Tibial nerve (tissue), 4 donors: Measurements from ENCODE around the gene GGT7. TPM values are rescaled to one million over a fixed set of nuclear protein-coding genes. Genes with fewer than 3 reads are reported as not detected.
"Not testable (repeated sequence)": the region's sequence is repeated elsewhere in the genome, so short reads cannot be mapped to it uniquely, and the experiment has no call there.

Experiments used
- DNase-seq, 2 donors: peaks; one replicate each; pipeline ENCODE4 v3.0.0-alpha.2; 2019; ENCODE audit warnings: low spot score in 2 of 2
- H3K27ac ChIP-seq, 4 donors: fragments of 200-600 bp; sonication (generic) in 3 of 4; one replicate each; pipeline ENCODE4 v1.5.1; 2017 to 2019; ENCODE audit warnings: mild to moderate bottlenecking in 1 of 4
- H3K27me3 ChIP-seq, 2 donors: fragments of 200-600 bp; sonication (generic) in 1 of 2; one replicate each; pipeline versions ENCODE4 v1.5.1 to v1.6.0; 2017 to 2019
- H3K36me3 ChIP-seq, 3 donors: fragments of 200-600 bp; sonication (generic); one replicate each; pipeline ENCODE4 v1.5.1; 2018 to 2019
- H3K4me1 ChIP-seq, 4 donors: fragments of 200-600 bp; sonication (generic) in 3 of 4; one replicate each; pipeline ENCODE4 v1.5.1; 2017 to 2019
- H3K4me3 ChIP-seq, 4 donors: fragments of 200-600 bp; sonication (generic) in 3 of 4; one replicate each; pipeline ENCODE4 v1.5.1; 2017 to 2019; ENCODE audit warnings: mild to moderate bottlenecking in 1 of 4, moderate library complexity in 1 of 4
- H3K9me3 ChIP-seq, 4 donors: fragments of 200-600 bp; sonication (generic) in 3 of 4; one replicate each; pipeline ENCODE4 v1.5.1; 2017 to 2019
- EP300 ChIP-seq, 2 donors: sonication (generic); formaldehyde crosslinking; IDR thresholded peaks; one replicate each; pipeline ENCODE4 v1.6.1; 2017; ENCODE audit warnings: antibody characterized with exemption in 2 of 2, mild to moderate bottlenecking in 1 of 2
- POLR2A ChIP-seq, 2 donors: fragments of 450-650 bp; IDR thresholded peaks; one replicate each; pipeline ENCODE4 v1.6.1; 2017; ENCODE audit warnings: antibody characterized with exemption in 2 of 2, mild to moderate bottlenecking in 2 of 2, moderate library complexity in 2 of 2
- WGBS, 2 donors: methylation state at CpG; one replicate each; pipeline ENCODE4 v1.1.5; 2018; 5-methylcytosine and 5-hydroxymethylcytosine counted together
- total RNA-seq, 4 donors: library from RNA; depleted of rRNA; stranded (reverse); fragments of >200 nt; gene quantifications; one replicate each; pipeline ENCODE4 v1.1.0, GENCODE V29; 2016
- TF ChIP-seq, protein P1 (sequence below), 5 experiments: fragments of 200-600 bp in 3 of 5; fragments of 450-650 bp in 2 of 5; sonication (generic) in 3 of 5; IDR thresholded peaks; one replicate each; pipeline ENCODE4 v1.5.1; 2016 to 2019; ENCODE audit warnings: antibody characterized with exemption in 5 of 5, mild to moderate bottlenecking in 3 of 5, moderate library complexity in 2 of 5

Gene GGT7
- total RNA-seq, 4 donors from 2014 or later: 19.6 to 41.7 (median 28.4) TPM

DNA sequence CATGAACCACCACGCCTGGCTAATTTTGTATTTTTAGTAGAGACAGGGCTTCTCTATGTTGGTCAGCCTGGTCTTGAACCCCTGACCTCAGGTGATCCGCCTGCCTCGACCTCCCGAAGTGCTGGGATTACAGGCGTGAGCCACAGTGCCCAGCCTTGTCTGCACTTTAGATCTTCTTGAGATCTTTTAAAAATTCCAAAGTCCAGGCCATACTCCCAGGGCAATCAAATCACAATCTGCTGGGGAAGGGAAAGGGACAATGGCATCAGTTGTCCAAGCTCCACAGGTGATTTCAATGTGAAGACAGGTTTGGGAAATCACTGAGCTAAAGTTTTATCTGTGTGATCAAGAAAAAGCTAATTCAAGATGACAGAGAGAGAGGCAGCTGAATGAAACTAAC, 64.1 kb downstream of the GGT7 start:
- Histone ChIP-seq H3K9me3 (no peaks in the 10 kb centered on the region), H3K27ac (no peak overlapping the region), H3K27me3 (no peaks in the 10 kb centered on the region), H3K4me1 (peaks cover 0 to 12% (median 0%) of the 10 kb centered on the region in 4 donors), H3K4me3 (no peak overlapping the region), H3K36me3 (no peaks in the 10 kb centered on the region)
- no peak for DNase-seq
- 97 to 99% methylated on average over 5 of the region's 5 CpGs for WGBS, 2 donors
- TF ChIP-seq EP300 (IDR thresholded peaks at IDR 0.05) (no peak), POLR2A (IDR thresholded peaks at IDR 0.05) (no peak)
- TF ChIP-seq, protein P1, sequence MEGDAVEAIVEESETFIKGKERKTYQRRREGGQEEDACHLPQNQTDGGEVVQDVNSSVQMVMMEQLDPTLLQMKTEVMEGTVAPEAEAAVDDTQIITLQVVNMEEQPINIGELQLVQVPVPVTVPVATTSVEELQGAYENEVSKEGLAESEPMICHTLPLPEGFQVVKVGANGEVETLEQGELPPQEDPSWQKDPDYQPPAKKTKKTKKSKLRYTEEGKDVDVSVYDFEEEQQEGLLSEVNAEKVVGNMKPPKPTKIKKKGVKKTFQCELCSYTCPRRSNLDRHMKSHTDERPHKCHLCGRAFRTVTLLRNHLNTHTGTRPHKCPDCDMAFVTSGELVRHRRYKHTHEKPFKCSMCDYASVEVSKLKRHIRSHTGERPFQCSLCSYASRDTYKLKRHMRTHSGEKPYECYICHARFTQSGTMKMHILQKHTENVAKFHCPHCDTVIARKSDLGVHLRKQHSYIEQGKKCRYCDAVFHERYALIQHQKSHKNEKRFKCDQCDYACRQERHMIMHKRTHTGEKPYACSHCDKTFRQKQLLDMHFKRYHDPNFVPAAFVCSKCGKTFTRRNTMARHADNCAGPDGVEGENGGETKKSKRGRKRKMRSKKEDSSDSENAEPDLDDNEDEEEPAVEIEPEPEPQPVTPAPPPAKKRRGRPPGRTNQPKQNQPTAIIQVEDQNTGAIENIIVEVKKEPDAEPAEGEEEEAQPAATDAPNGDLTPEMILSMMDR (IDR thresholded peaks at IDR 0.05): no peak

DNA sequence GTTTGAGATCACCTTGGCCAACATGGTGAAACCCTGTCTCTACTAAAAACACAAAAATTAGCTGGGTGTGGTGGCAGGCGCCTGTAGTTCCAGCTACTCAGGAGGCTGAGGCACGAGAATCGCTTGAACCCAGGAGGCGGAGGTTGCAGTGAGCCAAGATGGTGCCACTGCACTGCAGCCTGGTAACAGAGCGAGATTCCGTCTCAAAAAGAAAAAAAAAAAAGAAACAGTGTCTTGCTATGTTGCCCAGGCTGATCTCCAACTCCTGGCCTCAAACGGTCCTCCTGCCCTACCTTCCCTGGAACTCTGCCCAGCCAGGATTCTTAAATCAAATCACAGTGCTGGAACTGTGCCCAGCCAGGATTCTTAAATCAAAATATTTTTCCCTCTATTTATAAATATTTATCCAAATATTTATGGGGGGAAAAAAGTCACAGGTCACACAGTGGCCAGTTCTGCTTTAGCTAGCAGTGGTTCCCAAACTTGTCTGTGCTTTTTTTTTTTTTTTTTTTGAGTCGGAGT, 64.7 kb downstream of the GGT7 start:
- H3K4me1 ChIP-seq: peaks cover 0 to 12% (median 0%) of the 10 kb centered on the region in 4 donors
- not testable (repeated sequence) for DNase-seq, H3K9me3 ChIP-seq, H3K27me3 ChIP-seq, H3K36me3 ChIP-seq, H3K27ac ChIP-seq, H3K4me3 ChIP-seq
- WGBS, 2 donors: 85 to 91% methylated on average over 8 of the region's 8 CpGs

DNA sequence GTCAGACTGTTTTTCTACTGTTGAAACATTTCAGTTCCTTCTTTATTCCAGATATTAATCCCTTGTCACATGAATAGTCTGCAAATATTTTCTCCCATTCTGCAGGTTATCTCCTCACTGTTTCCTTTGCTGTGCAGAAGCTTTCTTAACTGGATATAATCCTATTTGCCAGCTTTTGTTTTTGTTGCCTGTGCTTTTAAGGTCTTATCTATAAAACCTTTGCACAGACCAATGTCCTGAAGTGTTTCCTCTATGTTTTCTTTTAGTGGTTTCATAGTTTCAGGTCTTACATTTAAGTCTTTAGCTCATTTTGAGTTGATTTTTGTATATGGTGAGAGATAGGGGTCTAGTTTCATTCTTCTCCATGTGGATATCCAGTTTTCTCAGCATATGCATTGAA, 66.4 kb downstream of the GGT7 start:
- H3K4me3 ChIP-seq: no peak overlapping the region
- TF ChIP-seq, protein P1 (IDR thresholded peaks at IDR 0.05): no peak
- TF ChIP-seq POLR2A (IDR thresholded peaks at IDR 0.05) (no peak), EP300 (IDR thresholded peaks at IDR 0.05) (no peak)
- no peaks in the 10 kb centered on the region for H3K9me3 ChIP-seq
- peaks cover 0 to 5% (median 0%) of the 10 kb centered on the region in 4 donors for H3K4me1 ChIP-seq
- no peak for DNase-seq
- H3K27ac ChIP-seq: no peak overlapping the region
- H3K36me3 ChIP-seq: no peaks in the 10 kb centered on the region
- H3K27me3 ChIP-seq: no peaks in the 10 kb centered on the region

DNA sequence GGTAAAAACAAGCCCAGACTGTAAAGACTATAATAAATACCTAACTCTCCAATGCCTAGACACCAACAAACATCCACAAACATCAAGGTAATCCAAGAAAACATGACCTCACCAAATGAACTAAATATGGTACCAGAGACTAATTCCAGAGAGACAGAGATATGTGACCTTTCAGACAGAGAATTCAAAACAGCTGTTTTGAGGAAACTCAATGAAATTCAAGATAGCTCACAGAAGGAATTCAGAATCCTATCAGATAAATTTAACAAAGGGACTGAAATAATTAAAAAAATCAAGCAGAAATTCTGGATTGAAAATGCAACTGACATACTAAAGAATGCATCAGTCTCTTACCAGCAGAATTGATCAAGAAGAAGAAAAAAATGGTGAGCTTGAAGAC, 73.8 kb downstream of the GGT7 start:
- H3K36me3 ChIP-seq: peaks cover 0 to 3% (median 0%) of the 10 kb centered on the region in 3 donors
- H3K4me3 ChIP-seq: no peak overlapping the region
- peaks cover 0 to 3% (median 0%) of the 10 kb centered on the region in 4 donors for H3K9me3 ChIP-seq
- no peaks in the 10 kb centered on the region for H3K27me3 ChIP-seq
- no peak for DNase-seq
- no peak for TF ChIP-seq EP300 (IDR thresholded peaks at IDR 0.05)
- TF ChIP-seq, protein P1 (IDR thresholded peaks at IDR 0.05): no peak
- TF ChIP-seq POLR2A (IDR thresholded peaks at IDR 0.05): no peak
- no peak overlapping the region for H3K27ac ChIP-seq
- H3K4me1 ChIP-seq: peaks cover 0 to 6% (median 3%) of the 10 kb centered on the region in 4 donors

DNA sequence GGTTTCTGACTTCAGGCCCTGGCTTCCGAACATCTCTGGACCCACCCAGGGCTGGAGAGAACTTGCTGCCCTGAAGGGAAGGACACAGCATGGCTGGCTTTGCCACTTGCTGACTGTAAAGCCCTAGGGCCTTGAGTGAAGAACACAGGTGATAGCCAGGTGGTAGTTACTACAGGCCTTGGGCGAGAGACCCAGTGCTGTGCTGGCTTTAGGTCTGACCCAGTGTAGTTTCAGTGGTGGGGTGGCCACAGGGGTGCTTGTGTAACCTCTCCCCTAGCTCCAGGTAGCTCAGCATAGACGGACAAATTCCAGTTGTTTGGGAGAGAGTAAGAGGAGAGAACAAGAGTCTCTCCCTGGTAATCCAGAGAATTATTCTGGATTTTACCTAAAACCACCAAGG, 74.3 kb downstream of the GGT7 start:
- TF ChIP-seq, protein P1 (IDR thresholded peaks at IDR 0.05): no peak
- no peak for TF ChIP-seq EP300 (IDR thresholded peaks at IDR 0.05)
- TF ChIP-seq POLR2A (IDR thresholded peaks at IDR 0.05): no peak
- no peak overlapping the region for H3K27ac ChIP-seq
- H3K36me3 ChIP-seq: peaks cover 0 to 3% (median 0%) of the 10 kb centered on the region in 3 donors
- DNase-seq: no peak
- H3K9me3 ChIP-seq: peaks cover 0 to 3% (median 0%) of the 10 kb centered on the region in 4 donors
- H3K27me3 ChIP-seq: no peaks in the 10 kb centered on the region
- 67 to 83% methylated on average over 3 of the region's 3 CpGs for WGBS, 2 donors
- H3K4me1 ChIP-seq: peaks cover 0 to 6% (median 3%) of the 10 kb centered on the region in 4 donors
- no peak overlapping the region for H3K4me3 ChIP-seq
